GM21360 (cell line): Measurements from ENCODE around the gene MTA3.

Experiments used
- ATAC-seq: cut with Tn5 transposase; IDR thresholded peaks from one replicate; pipeline ENCODE4 v1.9.1; 2021; ENCODE audit warnings: mild to moderate bottlenecking, moderate library complexity; ENCODE audit not compliant: unreplicated experiment

MTA3 gene

DNA sequence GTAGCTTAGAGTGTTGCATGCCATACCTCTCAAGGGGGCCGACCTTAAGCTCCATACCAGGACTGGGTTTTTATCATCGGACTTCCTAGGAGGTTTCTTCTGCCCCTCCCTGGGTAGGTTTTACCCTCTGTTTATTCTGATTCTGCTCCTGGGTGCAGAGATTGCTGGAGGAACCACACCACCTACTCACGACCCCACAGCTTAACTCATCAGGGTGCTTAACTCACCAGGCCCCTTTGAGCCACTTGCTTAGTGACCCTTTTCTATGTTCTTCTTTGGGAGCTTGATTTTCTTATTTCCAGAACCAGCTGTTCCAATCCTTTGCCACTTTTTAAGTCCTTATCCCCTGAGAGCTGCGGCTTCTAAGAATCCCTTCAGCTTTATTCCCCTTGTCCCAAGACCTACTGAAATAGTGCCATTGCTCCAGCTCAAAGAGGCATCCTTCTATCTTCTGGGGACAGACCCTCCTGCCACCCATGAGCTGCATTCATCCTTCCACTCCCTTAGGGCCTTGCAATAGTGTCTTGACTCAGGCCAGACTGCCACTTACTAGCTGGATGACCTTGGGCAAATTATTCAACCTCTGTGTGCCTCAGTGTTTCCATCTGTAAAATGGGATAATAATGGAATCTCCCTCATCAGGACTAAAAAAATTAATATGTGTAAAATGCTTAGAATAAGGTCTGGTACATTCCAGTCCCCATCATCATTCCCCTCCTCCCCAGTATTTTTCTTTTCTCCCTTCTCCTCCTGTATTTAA, 189.7 kb downstream of the MTA3 start:
- no peak for ATAC-seq

- ATAC-seq: no peak
Observed at GRCh38 chr2:42758751-42759150, 190.3 kb downstream of the MTA3 start.

DNA sequence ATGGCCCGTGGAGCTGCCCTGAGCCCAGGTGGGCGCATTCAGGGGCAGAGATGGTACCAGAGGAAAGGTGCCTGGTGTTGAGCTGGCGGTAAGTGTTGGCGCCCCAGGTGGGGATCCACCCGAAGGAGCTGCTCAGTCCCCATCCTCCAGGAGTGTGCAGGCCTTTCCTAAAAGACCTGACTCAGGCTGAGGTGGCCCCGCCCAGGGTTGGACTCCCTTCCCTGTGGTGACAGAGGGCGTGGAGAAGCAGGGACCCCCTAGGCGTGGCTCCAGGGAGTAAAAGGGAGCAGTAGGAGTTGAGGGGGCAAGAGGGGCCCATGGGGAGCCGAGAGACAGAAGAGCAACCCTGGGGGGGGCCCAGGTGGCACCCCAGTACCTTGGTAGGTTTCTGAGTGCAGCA, 193.1 kb downstream of the MTA3 start:
- ATAC-seq: no peak

DNA sequence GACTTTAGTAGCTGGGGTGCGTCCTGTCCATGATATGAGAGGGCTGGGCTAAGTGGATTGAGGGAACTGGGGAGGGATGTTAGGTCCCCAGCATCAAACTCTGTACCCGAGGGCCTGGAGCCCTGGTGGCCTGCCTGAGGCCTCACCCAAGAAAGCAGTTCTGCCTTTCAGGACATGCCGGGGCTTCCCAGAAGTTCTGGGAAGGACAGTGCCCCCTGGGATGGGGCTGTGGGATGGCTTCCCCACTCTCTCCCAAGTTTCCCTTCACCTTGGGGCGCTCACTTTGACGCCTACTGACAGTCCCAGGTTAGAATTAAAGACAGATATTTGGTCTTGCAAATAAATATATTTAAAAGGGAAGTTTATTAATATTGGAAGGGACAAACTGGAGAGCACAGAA, 193.7 kb downstream of the MTA3 start:
- ATAC-seq: no peak

- no peak for ATAC-seq
Observed at GRCh38 chr2:42762823-42763804, 194.7 kb downstream of the MTA3 start.

- ATAC-seq: no peak
Observed at GRCh38 chr2:42764096-42764495, 195.7 kb downstream of the MTA3 start, which contains the start of gene OXER1. Gene OXER1, minus strand, starts transcription at chr2:42764135. Its CDS starts 73 bp downstream, at chr2:42764062.

- ATAC-seq: no peak
Observed at GRCh38 chr2:42764901-42765300, 196.5 kb downstream of the MTA3 start.

DNA sequence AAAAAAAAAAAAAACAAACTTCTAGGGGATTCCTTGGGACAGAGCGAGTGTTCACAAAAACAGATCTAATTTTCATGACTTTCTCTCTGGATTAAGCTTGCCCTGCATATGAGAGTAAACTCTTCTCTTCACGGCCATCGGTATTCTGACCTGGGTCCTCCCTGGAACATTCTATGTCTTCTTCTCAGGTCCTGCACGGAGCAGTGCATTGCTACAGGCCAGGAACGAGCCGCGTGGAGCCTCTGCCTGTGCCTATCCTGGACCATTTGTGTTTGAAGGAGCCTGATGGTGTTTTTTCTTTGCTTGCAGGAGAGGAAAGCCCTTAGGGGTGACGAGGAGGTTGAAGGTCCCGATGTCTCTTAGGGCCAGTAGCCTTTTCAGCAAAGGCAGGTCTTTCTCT, 197.3 kb downstream of the MTA3 start:
- ATAC-seq: no peak

DNA sequence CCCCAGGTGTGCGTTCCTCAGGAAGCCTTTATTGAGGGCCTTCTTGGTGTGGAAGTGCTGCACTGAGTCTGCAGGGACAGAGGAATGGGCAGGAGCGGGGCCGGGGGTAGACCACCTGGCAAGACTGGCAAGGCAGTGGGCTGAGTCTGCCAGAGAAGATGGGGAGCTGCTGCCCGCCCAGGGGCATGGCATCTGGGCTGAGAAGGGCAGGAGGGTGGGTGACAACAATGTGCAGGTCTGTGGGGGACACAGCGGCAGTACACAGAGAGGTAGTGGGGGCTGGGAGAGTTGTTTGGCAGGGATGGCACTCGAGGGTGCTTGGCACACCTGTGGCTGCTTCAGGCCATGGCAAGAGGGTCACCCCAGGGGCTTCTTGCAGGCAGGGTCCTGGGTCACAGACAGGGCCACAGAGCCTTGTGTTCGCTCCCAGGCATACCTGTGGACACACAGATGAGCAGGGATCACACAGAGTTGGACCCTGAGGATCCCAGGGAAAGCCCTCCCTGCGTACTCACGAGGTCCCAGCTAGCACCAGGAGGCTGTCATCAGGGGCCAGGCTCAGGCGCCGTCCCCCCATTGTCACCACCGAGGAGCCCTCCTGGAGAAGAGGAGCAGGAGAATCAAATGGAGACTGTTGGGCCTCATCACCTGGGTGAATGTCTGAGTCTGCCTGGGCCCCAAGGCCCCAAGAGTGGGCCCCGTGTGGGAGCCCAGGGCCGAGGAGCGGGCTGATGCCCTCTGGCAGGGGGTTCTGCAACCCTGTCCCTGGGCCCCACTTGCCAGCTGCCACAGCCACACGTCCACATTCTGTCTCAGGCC, 198.9 kb downstream of the MTA3 start:
- no peak for ATAC-seq

GRCh38 chr2:42767899-42768705, 199.7 kb downstream of the MTA3 start:
- ATAC-seq: no peak

- ATAC-seq: no peak
Observed at GRCh38 chr2:42768706-42769256, 200.3 kb downstream of the MTA3 start.

- ATAC-seq: no peak
Observed at GRCh38 chr2:42769583-42770287, 201.3 kb downstream of the MTA3 start.

GRCh38 chr2:42770288-42771131, 202.1 kb downstream of the MTA3 start:
- no peak for ATAC-seq

DNA sequence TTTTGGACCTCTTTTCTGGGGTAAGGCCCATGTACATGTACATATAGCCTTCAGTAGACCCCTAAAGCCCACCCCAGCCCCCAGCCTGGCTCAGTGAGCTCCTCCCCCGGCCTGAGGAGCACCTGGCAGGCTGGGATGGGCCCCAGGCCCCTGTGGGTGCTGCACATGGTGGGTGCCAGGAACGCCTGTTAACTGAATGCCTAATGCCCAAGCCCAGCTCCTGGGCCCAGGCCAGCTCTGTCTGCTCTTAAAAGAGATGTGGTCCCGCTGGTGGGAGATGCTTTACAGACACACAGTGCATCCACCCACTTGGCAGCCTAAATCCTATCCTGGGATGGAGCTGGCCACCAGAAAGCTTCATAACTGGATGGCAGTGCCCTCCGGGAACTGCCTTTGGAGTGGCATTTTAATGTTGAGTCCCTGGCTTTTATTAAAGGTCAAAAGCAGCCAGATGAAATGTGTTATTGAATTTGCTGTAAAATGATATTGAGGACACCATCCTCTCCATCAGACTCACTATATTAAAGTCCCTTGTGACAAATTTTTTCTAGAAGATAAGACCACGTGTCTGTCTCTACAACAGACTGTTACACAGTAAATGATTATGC, 203.2 kb downstream of the MTA3 start:
- no peak for ATAC-seq

- peak; percentile 66 for ATAC-seq
Observed at GRCh38 chr2:42775186-42775585, 206.8 kb downstream of the MTA3 start.

DNA sequence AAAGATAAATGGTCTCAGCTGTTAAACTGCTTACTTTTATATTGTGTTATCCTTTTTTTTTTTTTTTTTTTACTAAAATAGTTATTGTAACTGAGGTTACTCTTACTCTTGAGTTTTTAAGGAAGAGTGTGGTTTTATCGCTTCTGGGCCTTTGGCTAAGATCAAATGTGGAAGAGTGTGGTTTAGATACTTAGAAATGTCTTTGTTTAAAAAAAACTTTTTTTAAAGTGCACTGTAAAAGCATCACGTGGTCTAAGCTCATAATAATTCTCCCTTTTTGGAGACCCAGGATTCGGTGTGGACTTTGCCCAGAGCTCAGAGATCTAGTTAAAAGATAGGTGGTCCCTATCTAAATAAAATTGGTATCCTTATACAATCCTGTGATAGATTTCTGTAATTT, 207.4 kb downstream of the MTA3 start:
- ATAC-seq: no peak

- no peak for ATAC-seq
Observed at GRCh38 chr2:42777883-42778805, 209.7 kb downstream of the MTA3 start.
